EL (cell line): Measurements from ENCODE around the gene GCKR.

ENCODE experiments used
- DNase-seq: peaks from one replicate; pipeline ENCODE4 v3.0.0-alpha.2; 2016

Gene GCKR, protein sequence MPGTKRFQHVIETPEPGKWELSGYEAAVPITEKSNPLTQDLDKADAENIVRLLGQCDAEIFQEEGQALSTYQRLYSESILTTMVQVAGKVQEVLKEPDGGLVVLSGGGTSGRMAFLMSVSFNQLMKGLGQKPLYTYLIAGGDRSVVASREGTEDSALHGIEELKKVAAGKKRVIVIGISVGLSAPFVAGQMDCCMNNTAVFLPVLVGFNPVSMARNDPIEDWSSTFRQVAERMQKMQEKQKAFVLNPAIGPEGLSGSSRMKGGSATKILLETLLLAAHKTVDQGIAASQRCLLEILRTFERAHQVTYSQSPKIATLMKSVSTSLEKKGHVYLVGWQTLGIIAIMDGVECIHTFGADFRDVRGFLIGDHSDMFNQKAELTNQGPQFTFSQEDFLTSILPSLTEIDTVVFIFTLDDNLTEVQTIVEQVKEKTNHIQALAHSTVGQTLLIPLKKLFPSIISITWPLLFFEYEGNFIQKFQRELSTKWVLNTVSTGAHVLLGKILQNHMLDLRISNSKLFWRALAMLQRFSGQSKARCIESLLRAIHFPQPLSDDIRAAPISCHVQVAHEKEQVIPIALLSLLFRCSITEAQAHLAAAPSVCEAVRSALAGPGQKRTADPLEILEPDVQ

DNA sequence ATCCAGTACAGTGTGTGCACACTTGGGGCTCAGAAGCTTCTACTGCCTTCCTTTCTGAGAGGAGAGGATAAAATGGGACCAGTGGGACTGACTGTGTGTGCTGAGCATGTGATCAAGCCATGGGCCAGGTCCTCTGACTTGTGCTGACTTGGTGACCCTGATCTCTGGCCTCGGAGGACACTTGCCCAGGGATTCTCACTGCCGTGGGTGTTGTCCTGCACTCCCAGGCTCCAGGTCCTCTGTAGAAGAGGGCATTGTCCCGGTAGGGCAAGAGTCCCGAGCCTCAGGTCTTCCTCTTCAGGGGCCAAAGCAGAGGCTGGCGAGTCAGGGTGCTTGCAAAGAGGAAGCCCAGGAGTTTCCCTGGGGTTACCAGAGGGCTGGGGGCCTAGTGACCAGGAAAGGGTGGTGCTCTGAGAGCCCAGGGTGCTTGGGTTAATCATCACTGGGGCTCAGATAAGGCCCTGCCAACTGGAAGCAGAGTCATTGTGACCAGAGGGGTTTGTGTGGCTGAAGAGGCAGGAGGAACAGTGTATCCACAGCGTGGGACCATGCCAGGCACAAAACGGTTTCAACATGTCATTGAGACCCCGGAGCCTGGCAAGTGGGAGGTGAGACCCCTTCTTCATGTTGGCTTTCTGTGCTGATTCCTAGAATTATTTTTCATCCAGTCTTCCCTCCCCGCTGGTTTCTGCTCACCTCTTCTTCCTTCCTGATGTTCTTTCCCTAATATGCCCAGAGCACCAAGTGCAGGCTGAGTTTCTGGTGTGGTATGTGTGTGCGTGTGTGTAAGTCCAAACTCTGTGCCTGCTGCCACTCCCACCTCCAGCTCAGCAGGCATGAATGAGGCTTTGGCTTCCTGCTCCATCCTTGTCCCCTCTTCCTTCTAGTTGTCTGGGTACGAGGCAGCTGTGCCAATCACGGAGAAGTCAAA lies at the start of gene GCKR:
Gene GCKR, plus strand, starts transcription at position 483 of the 931 bp plus-strand sequence. Its CDS starts 66 bp downstream, at position 549.
- DNase-seq = peak; percentile 44

DNA sequence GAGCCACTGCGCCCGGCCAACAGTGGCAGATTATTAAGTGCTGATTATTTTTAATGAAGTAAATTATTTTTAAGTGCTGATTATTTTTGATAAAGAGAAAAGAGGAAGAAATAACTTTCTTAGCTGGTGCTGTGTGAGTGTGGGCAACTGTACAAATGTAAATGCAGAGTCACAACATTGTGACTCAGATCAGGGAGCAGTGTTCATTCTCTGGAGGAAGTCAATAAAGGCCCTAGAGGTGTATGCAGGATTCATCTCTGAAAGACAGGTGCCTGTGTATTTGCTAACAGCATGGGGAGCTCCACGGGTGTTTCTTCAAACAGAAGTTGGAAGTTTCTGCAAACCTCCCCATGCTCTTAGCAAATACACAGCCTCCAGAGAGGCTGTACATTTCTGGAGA lies 48.3 kb upstream of the GCKR start:
- no peak for DNase-seq

DNA sequence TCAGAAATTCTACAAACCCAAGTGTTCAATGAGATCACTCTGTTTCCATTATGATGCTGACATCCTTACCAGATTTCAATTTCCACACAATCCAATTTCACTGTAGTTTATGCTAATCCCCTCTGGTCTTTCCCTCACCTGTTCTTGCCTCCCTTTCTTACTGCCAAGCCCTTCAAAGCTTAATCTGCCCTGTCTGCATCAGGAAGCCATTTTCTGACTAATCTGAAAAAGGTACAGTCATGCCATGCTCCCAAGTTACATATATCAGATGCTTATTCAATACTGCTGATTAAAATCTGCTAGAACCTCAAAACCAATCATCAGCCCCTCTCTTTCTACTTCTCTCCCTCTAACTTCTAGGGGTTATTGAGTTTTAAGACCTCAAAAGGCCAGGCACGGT lies 45.5 kb upstream of the GCKR start:
- DNase-seq = no peak

DNA sequence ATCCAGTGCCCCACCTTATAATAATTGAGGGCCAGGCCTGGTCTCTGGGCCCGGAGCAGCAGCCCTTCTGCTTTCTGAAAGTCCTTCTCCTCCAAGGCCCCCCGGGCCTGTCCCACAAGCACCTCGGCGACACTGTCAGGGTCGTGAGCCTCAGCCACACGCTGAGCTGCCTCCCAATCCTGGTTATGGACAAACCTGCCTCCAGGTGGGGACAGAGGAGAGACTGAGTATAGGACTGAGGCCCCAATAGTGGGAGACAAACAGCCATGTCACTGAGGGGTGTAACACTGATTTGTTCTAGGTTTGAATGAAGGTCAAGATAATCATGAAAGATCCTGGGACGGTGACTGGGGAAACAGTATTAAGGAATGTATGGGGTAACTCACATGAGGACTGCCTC lies 42.7 kb upstream of the GCKR start:
- no peak for DNase-seq

DNA sequence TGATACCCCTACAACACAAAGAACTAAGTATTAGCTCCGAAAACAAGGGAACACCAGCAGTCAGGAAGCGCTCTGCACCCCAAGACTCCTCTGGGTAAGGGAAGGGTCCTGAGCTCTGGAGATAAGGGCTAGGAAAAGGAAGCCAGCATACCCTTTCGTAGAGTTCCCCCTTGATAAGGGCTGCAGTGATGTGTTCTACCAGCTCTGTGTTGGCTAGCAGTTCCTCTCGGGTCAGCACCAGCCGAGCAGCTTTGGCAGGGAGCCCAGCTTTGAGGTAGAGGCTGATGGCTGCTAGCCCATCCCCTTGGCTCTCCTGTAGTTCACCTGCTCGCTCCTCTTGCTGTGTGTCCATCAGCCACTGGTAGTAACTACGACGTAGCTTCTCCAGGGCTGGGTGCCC lies 35.5 kb upstream of the GCKR start:
- DNase-seq = no peak

DNA sequence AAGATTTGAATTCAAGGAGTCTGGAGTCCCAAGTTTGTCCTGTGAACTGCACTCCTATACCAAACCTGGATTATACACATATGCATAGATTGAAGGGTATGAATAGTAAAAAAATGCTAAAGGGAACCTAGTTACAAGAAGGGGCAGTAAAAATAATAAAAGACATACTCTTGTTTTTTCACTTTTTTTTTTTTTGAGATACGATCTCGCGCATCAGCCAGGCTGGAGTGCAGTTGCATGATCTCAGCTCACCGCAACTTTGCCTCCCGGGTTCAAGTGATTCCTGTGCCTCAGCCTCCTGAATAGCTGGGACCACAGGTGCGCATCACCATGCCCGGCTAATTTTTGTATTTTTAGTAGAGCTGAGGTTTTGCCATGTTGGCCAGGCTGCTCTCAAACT lies 32.2 kb upstream of the GCKR start:
- no peak for DNase-seq

DNA sequence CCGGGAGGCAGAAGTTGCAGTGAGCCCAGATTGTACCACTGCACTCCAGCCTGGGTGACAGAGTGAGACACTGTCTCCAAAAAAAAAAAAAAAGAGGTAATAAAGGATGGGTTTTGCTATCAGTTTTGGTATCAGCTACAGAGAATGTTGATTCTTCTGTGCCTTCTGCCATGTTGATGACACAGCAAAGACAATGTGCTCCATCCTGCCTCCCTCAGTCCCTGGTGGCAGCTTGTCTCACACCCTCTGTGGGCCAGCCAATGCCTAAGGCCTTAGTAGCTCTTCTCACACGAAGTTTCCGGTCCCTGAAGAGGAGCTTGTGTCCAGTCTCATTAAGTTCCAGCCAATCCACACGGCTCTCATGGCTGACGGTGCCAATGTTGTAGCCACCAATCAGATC lies 24.7 kb upstream of the GCKR start:
- DNase-seq = no peak

DNA sequence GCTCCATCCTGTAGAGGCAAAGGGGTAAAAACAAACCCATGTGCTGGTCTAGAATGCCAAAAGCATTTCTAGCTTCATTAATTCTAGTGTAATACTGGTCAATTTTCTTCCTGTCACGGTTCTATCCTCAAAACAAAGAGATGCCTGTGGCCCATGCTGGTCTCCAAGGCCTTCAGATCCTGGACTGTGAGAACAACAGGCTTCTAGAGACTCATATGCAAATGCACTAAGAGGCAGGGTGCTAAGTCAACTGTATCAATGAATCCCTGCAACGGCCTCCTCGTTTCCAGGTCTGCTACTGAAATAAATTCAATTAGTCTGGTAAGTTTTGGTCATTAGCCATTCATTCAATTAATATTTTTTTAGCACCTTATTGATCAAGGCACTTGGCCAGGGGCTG lies 11.1 kb upstream of the GCKR start:
- no peak for DNase-seq

DNA sequence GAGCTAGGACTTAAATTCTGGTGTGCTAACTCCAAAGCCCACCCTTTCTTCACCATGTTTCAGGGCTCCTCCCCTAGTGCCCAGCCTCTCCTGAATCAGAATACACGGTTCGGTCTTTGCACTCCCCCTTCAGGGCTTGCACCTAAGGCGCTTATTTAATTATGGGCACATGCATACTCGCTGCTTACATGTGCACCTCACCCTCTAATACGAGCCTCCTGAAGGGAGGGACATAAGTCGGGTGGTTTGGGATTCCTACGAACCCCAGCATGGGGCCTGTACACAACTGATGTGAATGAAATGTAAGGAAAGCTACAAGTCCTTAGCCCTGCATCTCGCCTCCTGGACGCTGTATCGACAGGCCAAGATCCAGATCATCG lies 7.5 kb upstream of the GCKR start:
- peak; percentile 23 for DNase-seq

DNA sequence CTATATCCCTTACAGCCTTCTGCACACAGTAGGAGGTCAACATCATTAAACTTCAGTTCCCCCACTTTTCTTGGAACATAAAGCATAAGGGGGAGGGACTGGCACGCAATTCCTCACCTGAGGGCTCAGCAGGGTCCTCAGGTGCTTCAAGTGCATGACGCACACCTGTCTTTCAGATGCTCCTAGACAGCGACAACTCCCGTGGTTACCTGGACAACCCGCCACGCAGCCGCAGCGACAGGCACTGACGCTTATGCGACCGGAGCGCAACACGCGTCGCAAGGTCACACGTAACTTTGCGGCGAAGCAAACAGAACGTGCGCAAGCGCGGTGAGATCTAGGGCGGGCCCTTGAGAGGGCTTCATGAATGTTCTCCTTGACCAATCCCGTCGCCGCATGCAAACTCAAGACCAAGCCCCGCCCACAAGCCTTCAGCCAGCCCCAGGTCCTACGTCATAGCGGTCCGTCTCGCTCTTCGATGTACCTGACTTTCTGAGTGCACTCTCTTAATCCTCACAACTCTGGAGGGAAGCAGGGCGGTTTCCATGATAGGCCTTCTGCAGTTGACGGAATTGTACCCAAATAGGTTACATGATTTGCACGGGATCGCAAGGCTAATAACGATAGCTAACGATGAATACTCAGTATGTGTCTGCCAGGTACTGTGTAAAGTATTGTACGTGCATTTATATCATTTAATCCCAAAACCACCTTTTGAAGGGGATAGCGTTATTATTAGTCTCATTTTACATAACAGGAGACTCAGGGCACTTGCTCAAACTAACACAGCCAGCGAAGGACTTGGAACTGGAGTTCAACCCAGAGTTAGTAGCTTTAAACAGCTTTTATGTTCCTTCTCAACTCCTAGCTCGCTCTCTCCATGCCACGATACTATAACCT lies 6.9 kb upstream of the GCKR start, which contains the start of gene IFT172:
Gene IFT172, minus strand, starts transcription at position 246 of the 900 bp plus-strand sequence. Its CDS starts 90 bp downstream, at position 156.
- DNase-seq = peak; percentile 98

DNA sequence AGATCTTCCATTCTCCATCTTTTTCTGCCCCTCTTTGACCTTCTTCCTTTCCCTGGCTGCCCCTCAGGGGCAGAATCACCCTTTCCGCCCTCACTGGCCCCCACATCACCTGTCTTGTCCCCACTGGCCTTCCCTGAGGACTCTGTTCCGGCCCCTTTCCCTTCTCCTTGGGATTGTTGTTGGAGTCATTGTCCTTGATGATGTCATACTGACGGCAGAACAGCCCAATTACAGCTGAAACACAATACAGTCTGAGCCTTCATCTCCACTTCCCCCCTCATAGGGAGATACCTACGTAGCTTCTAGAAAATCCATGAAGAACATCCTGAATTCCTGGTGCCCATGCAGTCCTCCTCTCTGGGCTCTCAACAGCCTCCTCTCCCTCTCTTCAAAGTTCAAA lies 4.1 kb upstream of the GCKR start:
- no peak for DNase-seq

DNA sequence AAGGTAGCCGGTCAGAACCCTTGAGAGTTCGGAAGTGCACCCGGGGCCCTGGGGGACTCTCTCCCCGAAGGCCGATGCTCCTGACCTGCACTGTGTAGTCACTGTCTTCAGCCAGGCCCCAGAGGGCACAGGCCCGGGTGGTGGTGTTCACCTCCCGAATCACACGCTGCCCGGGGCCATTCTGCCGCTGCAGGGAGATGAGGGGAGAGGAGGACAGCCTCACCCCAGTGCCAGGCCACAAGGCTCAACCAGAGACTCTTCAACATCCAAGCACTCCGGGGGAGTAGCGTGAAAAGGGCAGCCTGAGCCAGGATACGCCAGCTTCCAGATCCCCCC lies 2.7 kb upstream of the GCKR start:
- no peak for DNase-seq

DNA sequence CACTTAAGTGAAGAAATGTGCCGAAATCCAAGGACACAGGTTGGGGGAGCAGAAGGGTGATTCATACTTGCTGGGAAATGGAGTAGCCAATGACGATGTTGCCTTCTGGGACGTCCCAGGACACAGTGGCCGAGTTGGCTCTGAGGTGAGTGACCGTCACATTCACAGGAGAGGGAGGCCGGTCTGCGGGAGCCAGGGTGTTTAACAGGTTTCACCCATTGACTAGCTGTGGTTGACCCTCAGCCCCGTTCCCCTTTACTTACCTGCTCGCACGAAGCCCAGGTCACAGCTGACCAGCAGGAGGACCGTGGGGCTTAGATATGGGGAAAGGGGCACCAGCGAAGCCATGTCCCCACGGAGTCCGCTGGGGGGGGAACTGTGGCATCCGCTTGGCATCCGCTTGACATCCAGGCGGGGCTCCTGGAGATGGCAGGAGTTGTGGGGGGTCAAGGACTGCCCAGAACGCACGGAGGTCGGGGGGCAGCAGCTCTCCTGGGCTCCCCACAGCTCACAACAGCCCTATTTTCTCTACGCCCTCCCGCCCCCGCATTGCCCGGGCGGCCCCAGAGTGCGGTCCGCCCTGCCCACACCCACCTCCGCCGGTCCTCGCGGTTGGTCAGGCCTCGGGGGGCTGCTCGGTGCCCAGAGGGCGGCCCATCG lies 2.2 kb upstream of the GCKR start:
- peak; percentile 34 for DNase-seq

DNA sequence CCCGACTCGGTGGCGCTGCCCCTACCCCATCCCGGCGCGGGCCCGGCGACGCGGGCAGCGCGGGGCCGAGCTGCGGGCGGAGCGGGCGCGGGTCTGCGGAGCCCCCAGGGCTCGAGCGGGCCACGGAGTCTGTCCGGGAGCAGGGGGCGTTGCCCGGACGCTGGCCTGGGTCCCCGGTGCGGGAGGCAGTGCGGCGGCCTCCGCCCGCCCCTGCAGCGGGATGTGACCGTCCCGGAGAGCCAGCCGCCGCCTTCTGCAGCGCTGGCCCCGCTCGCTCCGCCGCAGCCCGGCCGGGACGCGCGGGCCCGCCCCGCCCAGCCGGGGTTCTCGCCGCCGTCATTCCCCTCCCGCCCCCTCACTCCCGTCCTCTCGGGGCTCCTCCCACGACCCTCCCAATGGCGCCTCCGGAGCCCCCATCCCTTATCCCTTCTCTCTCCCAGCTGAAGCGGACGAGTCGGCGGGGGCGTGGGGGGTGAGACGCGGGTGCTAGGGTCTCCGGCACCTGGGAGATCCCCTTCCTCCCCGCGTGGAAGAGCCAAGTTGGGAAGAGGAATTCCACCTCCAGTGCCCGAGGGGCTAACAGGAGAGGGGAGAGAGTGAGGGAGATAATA lies 1.6 kb upstream of the GCKR start, which contains the start of gene FNDC4:
Gene FNDC4, minus strand, starts transcription at position 257 of the 611 bp plus-strand sequence. CDS start 521 bp downstream, outside the sequence.
- peak; percentile 19 for DNase-seq

DNA sequence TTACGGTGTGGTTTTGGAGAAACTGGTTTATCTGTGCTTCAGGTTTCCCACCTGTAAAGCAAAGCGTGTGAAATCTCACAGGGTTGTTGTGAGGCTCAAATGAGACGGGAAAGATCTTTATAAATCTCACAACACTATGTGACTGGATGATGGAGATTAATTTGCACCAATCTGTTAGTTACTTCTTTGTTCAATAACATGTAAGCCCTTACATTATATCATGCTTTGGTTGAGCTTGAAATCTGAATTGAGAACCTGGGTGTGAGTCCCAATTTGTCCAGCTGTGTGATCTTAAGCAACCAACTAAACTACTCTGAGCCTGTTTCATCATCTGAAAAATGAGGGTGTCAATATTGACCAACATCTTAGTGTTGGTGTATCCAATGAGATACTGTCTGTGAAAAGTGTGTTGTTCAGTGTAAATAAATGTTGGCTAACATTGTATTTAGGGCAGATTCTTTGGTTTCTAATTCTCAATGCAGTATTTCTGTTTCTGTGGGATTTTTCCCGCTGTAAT lies 741 bp upstream of the GCKR start:
- no peak for DNase-seq

DNA sequence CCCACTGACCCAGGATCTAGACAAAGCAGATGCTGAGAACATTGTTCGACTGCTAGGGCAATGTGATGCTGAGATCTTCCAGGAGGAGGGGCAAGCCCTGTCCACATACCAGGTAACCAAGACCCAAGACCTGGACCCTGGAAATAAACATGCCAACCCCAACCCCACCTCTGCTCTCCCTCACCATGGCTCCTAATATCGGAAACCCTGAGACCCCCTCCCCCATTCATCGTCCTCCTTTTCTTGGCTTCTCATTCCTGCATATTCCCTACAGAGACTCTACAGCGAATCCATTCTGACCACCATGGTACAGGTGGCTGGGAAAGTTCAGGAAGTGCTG lies 619 bp downstream of the GCKR start:
- no peak for DNase-seq

DNA sequence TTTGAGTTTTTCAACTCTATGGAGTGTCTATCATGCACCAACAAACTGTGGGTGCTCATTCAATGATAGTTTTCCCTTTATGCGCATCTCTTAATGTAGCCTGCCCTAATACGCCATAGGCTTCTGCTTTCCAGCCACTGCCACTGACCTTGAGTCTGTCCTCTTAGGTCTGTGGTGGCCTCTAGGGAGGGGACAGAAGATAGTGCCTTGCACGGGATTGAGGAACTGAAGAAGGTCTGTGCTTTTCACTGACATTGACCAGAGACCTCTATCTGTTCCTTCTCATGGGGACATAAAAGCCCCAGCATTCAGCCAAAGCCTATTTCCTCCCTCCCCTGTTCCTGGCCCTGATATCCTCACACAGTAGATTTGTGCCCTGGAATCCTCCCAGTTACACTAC lies 2.3 kb downstream of the GCKR start:
- no peak for DNase-seq

DNA sequence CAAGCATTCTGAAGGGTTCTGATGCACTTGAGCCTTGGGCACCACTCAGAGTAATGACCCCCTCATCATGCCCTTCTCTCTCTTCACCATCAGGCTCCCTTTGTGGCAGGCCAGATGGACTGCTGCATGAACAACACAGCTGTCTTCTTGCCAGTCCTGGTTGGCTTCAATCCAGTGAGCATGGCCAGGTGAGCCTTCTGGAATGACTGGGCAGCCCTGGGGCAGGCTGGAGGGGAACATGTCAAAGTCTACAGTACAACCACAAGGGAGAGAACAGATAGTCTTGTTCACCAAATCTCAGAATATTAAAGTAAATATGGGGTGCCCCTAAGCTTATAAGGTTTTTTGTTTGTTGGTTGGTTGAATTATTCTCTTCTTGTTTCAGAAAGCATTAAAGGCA lies 4.4 kb downstream of the GCKR start:
- no peak for DNase-seq

DNA sequence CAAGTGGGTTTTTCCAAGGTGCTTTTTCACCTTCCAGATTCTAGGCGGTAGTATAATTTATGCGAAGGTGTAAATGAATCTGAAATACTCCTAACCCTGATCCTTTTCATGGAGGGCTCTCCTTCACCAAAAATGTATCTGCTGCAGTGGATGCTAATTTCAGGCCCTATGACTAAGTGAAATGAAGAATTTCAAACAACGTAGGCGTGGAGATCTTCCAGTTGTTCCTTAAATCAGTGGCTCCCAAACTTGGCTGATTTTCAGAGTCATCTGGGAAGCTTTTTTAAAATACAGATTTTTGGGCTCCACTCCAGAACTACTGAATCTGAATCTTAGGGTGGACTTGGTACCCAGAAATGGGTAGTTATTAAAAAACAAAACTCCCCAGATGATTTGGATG lies 5.5 kb downstream of the GCKR start:
- DNase-seq = no peak

DNA sequence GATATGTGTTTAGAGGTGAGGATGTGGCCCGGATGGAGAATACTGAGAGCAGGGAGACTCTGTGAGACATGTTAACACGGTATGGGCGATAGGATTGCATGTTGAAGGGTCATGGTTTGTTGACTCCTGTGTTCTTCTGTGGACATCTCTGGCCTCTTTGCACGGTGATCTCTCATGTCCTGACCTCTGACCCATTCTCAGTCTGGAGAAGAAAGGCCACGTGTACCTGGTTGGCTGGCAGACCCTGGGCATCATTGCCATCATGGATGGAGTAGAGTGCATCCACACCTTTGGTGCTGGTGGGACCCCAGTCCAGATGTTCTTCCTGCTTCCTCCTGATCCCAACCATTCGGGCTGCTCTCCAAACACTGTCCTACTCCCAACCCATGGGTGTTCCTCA lies 9.9 kb downstream of the GCKR start:
- DNase-seq = no peak

DNA sequence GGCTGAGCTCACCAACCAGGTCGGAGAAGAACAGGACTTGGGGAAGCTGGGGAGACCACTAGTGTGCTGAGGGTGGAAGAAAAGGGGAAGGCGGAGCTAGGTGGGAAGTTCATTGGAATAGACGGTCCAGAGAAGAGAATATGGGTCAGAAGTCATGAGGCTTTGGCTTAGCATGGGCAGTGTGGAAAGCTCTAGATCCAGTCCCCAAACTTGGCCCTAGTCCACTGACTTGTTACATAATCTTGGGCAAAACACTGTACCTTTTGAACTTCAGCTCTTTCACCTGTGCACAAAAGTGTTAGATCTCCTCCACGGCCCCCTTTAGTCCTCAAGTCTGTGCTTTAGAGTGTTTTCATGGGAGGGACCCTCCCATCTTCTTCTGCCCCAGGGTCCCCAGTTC lies 10.7 kb downstream of the GCKR start:
- DNase-seq = no peak
